HepG2 (cell line): ENCODE data around the gene SRCAP.

ENCODE experiments used
- CTCF ChIP-seq: sonication (generic); formaldehyde crosslinking; IDR thresholded peaks from 2 replicates; pipeline ENCODE4 v1.5.0; 2020; ENCODE audit warnings: mild to moderate bottlenecking, missing genetic modification reagents, moderate library complexity
- RAD21 ChIP-seq: fragments of 450-650 bp; formaldehyde crosslinking; IDR thresholded peaks from 2 replicates; pipeline ENCODE4 v1.5.0; 2020; ENCODE audit warnings: mild to moderate bottlenecking
- SMAD3 ChIP-seq: sonication (generic); formaldehyde crosslinking; IDR thresholded peaks from 2 replicates; pipeline ENCODE4 v1.4.0; 2020; ENCODE audit warnings: missing genetic modification reagents
- TAF1 ChIP-seq: sonication (generic); formaldehyde crosslinking; IDR thresholded peaks from 2 replicates; pipeline ENCODE4 v1.4.0; 2020; ENCODE audit warnings: missing genetic modification reagents
- TBP ChIP-seq: sonication (generic); formaldehyde crosslinking; IDR thresholded peaks from 2 replicates; pipeline ENCODE4 v1.5.0; 2020; ENCODE audit warnings: missing genetic modification reagents
- TF ChIP-seq, protein P1 (sequence below): sonication (generic); formaldehyde crosslinking; conservative IDR thresholded peaks from 2 replicates; pipeline ENCODE4 v1.5.0; 2020; ENCODE audit warnings: missing genetic modification reagents

- TF ChIP-seq TAF1 (no peak), SMAD3 (no peak), TBP (no peak), RAD21 (no peak), CTCF (no peak)
- TF ChIP-seq, protein P1, sequence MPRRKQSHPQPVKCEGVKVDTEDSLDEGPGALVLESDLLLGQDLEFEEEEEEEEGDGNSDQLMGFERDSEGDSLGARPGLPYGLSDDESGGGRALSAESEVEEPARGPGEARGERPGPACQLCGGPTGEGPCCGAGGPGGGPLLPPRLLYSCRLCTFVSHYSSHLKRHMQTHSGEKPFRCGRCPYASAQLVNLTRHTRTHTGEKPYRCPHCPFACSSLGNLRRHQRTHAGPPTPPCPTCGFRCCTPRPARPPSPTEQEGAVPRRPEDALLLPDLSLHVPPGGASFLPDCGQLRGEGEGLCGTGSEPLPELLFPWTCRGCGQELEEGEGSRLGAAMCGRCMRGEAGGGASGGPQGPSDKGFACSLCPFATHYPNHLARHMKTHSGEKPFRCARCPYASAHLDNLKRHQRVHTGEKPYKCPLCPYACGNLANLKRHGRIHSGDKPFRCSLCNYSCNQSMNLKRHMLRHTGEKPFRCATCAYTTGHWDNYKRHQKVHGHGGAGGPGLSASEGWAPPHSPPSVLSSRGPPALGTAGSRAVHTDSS (CRISPR knock-in tag) = no peak
Observed at GRCh38 chr16:30665830-30666190, 33.2 kb upstream of the SRCAP start.
